Rectal smooth muscle tissue (tissue), 1 donor: ENCODE results near the gene PABPN1L.
"Not testable (repeated sequence)": the region's sequence is repeated elsewhere in the genome, so short reads cannot be mapped to it uniquely, and the experiment has no call there.

ENCODE experiments used
- H3K27ac ChIP-seq: one replicate; pipeline ENCODE4 v1.7.0; 2013; ENCODE audit warnings: low read depth, low read length, inconsistent platforms
- H3K27me3 ChIP-seq: one replicate; pipeline ENCODE4 v1.7.0; 2013; ENCODE audit warnings: low read length; ENCODE audit not compliant: control insufficient read depth, insufficient read depth
- H3K36me3 ChIP-seq: one replicate; pipeline ENCODE4 v1.7.0; 2013; ENCODE audit warnings: low read length; ENCODE audit not compliant: control insufficient read depth, insufficient read depth
- H3K4me1 ChIP-seq: one replicate; pipeline ENCODE4 v1.7.0; 2013; ENCODE audit warnings: low read length; ENCODE audit not compliant: control insufficient read depth, insufficient read depth
- H3K4me3 ChIP-seq: one replicate; pipeline ENCODE4 v1.7.0; 2013; ENCODE audit warnings: low read length
- H3K9ac ChIP-seq: one replicate; pipeline ENCODE4 v1.7.0; 2013; ENCODE audit warnings: low read length

PABPN1L gene

DNA sequence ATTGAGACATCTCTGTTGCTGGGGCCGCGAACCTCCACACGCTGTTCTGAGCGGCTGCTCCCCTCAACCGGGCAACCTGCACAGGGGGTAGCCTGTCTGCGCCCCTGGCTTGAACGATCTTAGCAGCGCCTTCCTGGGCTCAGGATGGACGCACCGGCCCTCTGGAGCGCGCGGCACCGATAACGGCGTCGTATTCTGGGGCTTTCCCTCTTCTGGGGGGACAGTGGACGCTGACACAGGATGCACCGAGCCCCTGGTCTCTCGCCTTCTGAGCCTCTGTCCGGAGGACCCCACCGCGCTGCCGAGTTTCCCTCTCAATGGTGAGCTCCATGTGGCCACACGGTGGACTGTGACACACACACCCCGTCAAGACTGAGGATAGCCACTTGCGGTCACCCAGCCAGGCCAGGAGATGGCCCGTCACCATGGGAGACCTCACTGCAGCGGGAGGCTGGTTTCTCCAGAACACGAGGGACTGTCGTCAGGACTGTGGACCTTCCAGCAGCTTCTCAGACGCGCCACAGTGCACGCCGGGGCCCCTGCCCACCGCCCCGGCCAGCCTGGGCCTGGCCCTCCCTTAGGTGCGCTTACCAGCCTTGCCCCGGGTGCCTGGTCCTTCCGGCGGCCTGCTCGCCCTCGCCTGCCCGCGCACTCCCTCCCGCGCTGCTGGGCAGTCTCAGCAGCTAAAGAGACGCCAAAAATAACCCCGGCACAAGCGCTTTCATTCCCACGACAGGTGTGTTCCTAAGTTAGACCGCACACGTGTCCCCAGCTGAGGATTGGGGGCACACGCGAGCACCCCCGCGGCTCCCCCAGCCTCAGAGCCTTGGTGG is 30.0 kb upstream of the PABPN1L start:
- H3K27ac ChIP-seq = no peak overlapping the region
- no peaks in the 10 kb centered on the region for H3K4me1 ChIP-seq
- no peak overlapping the region for H3K9ac ChIP-seq
- H3K27me3 ChIP-seq = no peaks in the 10 kb centered on the region
- no peak overlapping the region for H3K4me3 ChIP-seq
- H3K36me3 ChIP-seq = no peaks in the 10 kb centered on the region

DNA sequence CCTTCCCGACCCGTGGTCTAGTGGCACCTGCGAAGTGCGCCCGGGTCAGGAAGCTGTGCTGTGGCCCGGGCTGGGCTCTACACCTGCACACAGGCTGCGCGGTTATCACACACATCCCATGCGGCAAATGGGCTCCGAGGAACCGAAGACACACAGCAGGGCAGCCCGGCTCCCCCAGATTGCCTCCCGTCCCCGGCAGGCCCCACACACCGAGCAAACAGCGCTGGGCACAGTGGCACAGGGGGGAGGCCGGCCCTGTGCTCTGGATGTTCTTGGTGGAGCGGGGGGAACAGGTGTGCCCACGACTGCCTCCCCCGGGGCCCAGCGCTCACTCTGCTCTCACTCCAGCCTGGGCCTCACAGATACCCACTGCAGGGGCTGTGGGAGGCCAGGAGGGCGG is 28.9 kb upstream of the PABPN1L start:
- Histone ChIP-seq H3K4me3 (no peak overlapping the region), H3K36me3 (no peaks in the 10 kb centered on the region), H3K27me3 (no peaks in the 10 kb centered on the region), H3K4me1 (no peaks in the 10 kb centered on the region), H3K27ac (no peak overlapping the region), H3K9ac (no peak overlapping the region)

DNA sequence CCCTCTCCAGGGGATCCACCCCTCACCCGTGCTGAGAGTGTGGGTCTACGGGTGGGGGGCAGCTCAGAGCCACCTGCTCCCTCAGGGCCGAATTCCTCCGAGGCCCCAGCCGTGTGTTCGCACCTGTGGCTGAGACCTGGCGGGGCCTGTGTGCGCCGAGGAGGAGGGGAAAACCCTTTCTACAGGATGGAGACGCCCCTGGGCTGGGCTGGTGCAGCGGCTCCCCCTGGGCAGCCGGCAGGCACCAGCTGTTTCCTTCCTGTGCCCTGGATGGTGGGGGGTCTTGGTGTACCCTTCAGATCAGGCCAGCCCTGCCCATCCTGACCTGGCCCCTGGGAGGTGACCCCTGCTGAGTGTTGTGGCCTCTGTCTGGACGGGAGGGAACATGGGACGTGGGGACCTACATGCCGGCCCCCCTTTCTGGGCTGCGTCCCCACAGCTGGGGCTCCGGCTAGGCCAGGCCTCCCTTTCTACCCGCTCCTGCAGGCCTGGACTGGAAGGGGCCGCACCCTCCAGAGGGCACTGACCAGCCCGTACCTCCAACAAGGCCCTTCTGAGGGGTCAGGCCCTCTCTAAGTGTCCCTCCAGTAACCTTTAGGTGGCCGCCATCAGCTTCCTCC is 28.3 kb upstream of the PABPN1L start:
- no peaks in the 10 kb centered on the region for H3K36me3 ChIP-seq
- no peak overlapping the region for H3K9ac ChIP-seq
- no peaks in the 10 kb centered on the region for H3K4me1 ChIP-seq
- no peak overlapping the region for H3K4me3 ChIP-seq
- H3K27ac ChIP-seq = no peak overlapping the region
- H3K27me3 ChIP-seq = no peaks in the 10 kb centered on the region

DNA sequence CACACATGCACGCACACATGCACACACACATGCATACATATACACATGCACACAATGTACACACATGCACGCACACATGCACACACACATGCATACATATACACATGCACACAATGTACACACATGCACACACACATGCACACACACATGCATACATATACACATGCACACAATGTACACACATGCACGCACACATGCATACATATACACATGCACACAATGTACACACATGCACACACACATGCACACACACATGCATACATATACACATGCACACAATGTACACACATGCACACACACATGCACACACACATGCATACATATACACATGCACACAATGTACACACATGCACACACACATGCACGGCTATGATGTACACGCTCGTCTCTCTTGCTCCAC is 27.8 kb upstream of the PABPN1L start:
- H3K9ac ChIP-seq, H3K36me3 ChIP-seq, H3K27me3 ChIP-seq, H3K27ac ChIP-seq, H3K4me1 ChIP-seq, H3K4me3 ChIP-seq: not testable (repeated sequence)

DNA sequence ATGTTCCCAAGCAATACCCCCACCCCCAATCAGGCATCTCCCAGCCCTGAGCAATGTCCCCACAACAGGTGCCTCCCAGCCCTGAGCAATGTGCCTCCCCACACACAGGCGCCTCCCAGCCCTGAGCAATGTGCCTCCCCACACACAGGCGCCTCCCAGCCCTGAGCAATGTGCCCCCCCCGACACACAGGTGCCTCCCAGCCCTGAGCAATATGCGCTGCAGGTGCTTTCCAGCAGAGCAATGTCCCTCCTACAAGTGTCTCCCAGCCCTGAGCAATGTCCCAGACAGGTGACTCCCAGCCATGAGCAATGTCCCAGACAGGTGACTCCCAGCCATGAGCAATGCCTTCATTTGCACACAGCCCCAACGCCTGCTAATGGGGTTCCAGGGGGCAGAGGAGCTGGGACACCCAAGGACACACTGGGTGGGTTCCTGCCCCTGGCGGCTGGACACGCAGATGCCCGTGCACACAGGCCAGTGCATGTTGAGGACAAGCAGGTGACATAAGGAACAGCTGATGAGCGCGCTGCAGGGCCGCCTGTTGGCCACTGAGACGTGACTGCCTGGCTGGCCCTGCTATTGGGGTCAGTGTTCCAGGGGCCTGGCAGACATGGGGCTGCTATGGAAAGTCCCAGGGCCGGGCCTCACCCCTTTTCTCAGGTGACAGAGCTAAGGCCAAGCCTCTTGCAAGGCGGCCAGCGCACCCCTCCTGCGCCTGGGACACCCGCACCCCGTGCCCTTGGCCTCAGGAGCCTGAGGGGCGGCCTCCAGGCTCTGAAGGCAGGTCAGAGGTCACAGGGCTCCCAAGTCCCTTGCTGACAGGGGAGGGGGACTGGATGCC is 26.9 kb upstream of the PABPN1L start:
- H3K27ac ChIP-seq = no peak overlapping the region
- H3K9ac ChIP-seq = no peak overlapping the region
- no peaks in the 10 kb centered on the region for H3K36me3 ChIP-seq
- H3K4me1 ChIP-seq = no peaks in the 10 kb centered on the region
- no peaks in the 10 kb centered on the region for H3K27me3 ChIP-seq
- H3K4me3 ChIP-seq = no peak overlapping the region

DNA sequence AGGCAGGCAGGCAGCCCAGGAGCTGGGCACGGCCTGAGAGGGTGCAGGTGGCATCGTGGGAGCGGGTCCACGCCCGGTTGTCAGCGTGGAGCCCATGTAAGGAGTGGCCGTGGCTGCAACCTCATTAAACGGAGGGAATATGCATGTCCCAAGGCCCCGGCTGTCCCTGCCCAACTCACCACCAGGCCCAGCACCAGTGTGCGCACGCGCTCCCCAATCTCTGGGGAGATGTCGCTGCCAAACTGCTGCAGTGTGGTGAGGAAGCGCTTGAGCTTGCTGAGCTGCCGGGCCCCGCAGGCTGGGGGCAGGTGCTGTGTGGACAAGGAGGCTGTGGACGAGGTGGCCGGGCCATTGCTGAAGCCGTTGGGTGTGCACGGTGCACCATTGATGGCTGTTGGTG is 25.6 kb upstream of the PABPN1L start:
- Histone ChIP-seq H3K9ac (no peak overlapping the region), H3K4me3 (no peak overlapping the region), H3K27ac (no peak overlapping the region), H3K27me3 (no peaks in the 10 kb centered on the region), H3K4me1 (no peaks in the 10 kb centered on the region), H3K36me3 (no peaks in the 10 kb centered on the region)

DNA sequence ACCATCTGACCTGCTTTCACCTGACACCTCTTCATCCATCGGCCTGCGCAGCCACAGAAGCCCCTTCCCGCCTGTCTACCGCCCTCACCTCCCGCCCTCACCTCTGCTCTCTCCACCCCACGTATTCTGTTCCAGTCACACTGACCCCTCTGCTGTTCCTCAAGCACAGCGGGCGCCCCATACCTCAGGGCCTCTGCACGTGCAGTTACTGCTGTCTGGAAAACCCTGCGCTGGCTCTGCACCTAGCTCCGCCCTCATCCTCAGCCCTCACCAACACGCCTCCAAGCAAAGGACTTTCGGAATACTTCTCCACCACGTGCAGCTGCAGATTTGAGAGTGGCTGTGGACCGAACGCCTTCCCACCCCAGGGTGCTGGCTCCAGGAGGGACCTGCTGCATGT is 24.6 kb upstream of the PABPN1L start:
- no peak overlapping the region for H3K4me3 ChIP-seq
- no peak overlapping the region for H3K9ac ChIP-seq
- no peak overlapping the region for H3K27ac ChIP-seq
- H3K36me3 ChIP-seq = no peaks in the 10 kb centered on the region
- no peaks in the 10 kb centered on the region for H3K27me3 ChIP-seq
- no peaks in the 10 kb centered on the region for H3K4me1 ChIP-seq

DNA sequence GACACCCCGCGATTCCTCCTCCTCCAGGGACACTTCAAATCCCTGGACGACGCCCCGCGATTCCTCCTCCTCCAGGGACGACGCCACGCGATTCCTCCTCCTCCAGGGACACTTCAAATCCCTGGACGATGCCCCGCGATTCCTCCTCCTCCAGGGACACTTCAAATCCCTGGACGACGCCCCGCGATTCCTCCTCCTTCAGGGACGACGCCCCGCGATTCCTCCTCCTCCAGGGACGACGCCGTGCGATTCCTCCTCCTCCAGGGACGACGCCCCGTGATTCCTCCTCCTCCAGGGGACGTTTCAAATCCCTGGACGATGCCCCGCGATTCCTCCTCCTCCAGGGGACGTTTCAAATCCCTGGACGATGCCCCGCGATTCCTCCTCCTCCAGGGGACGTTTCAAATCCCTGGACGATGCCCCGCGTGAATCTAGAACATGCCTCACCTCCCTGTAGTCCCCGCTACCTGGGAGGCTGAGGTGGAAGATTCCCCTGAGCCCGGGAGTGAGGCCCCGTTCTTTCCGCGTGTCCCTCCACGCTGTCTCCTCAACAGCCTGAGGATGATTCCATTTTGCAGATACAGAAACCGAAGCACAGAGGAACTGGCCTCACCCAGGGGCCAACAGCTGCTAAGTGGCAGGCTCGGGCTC is 23.4 kb upstream of the PABPN1L start:
- not testable (repeated sequence) for H3K9ac ChIP-seq, H3K36me3 ChIP-seq, H3K4me1 ChIP-seq, H3K4me3 ChIP-seq, H3K27ac ChIP-seq, H3K27me3 ChIP-seq

DNA sequence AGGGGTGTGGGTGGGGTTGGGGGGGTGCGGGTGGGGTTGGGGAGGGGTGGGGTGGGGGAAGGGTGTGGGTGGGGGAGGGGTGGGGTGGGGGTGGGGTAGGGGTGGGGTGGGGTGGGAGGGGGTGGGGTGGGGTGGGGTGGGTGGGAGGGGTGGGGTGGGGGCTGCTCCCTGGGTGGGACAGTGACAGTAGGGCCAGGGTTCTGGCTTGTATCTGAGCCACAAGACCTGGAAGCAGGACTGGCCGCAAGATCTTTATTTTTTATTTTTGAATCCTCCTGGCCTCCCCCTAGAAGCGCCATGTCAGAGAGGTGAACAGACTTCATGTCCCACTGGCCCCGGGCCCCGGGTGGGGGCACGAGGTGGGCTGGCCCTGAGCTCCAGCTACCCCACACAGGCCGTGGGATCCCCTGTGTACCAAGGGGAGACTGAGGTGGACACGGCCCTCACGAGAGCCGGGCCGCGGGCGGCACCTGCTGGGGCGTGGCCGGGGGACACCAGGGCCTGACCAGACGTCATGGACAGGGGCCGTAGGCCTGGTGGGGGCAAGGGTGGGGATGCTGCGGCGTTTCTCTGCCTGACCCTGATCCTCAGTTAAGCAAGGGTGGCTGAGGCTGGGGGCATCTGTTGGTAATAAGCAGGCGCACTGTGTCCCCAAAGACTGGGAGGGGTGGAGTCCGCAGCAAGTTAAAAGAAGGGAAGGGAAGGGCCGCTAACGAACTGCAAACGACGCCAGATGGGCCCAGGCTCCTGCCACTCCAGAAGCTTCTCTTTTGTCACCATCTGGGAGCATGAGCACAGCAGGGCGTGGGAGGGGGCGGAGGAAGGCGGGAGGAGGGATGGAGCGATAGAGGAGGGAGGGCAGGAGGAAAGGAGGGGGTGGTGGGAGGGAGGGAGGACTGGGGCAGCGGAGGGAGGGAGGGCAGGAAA is 22.3 kb upstream of the PABPN1L start:
- Histone ChIP-seq H3K27ac (no peak overlapping the region), H3K36me3 (no peaks in the 10 kb centered on the region), H3K9ac (no peak overlapping the region), H3K27me3 (no peaks in the 10 kb centered on the region), H3K4me1 (no peaks in the 10 kb centered on the region), H3K4me3 (no peak overlapping the region)

DNA sequence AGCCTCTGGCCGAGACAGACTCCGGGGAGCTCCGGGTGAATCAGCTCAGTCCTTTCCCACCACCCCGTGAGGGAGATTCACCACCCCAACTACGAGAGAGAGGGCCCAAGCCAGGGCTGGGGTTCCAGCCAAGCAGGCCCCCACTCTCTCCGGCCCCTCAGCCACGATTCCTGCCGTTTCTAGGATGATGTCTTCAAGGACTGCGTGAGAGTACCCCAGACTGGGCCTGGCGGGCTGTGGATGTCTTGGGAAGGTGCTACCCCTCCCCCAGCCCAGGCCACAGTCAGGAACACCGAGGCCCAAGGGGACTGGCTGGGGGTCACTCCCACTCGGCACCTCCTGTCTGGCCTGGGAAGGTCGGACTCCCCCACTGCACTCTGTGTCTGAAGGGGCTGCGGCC is 21.6 kb upstream of the PABPN1L start:
- Histone ChIP-seq H3K9ac (no peak overlapping the region), H3K4me3 (no peak overlapping the region), H3K4me1 (no peaks in the 10 kb centered on the region), H3K27ac (no peak overlapping the region), H3K36me3 (no peaks in the 10 kb centered on the region), H3K27me3 (no peaks in the 10 kb centered on the region)

DNA sequence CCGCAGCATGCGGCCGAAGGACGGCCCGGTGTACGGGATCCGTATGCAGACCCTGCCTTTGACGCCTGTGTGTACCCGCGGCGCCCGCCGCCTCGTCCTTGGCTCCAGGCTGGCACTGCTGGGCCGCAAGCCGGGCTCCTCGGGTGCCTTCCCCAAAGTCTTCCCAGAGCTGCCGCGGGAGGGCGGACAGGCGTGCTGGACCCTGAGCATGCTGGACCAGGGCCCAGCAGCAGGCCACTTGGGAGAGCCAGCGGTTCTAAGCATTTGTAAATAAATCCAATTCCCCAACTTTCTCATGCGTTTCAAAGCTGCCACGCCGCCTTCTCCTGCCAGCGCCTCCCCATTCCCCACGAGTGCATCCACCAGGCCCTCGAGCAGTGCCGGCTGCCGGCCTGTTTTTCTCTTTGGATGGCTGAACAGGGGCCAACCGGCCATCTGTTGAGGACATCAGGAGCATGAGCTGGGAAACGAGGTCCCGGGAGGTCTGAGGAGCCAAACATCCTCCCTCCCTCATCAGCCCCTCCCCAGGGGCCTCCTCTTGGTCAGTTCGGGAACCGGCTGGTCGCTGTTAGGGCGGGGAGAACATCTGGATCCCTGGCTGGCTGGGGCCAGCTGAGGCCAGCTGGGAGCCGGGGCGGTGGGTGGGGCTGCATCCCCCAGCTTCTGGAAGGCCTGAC is 20.5 kb upstream of the PABPN1L start:
- H3K27me3 ChIP-seq = no peaks in the 10 kb centered on the region
- no peak overlapping the region for H3K4me3 ChIP-seq
- H3K4me1 ChIP-seq = no peaks in the 10 kb centered on the region
- H3K36me3 ChIP-seq = no peaks in the 10 kb centered on the region
- H3K9ac ChIP-seq = no peak overlapping the region
- H3K27ac ChIP-seq = no peak overlapping the region
